Measurements from ENCODE around the gene SREBF1.

The SREBF1 gene

GRCh38 chr17:17836818-17837379 lies at the start of gene SREBF1:
TSS of gene SREBF1 (minus strand) at chr17:17836986. CDS start at chr17:17836817, 169 bp downstream.
- Histone ChIP-seq H3K4me3 (ENCODE audit: low read depth, low read length) (peak within 1 kb of the TSS; percentile 93), H3K9me3 (ENCODE audit: control insufficient read depth, insufficient read depth, low read depth, low read length) (no peaks in the 10 kb centered on the region), H3K9ac (ENCODE audit: low read length) (peak within 1 kb of the TSS; percentile 95), H3K27ac (ENCODE audit: low read depth, low read length) (peak within 1 kb of the TSS; percentile 94), H3K4me1 (ENCODE audit: control insufficient read depth, insufficient read depth, low read length) (peaks cover 52% of the 10 kb centered on the region), H3K27me3 (ENCODE audit: control insufficient read depth, insufficient read depth, low read length) (no peaks in the 10 kb centered on the region; the same call in 1 of the 2 replicates), H3K36me3 (ENCODE audit: control insufficient read depth, insufficient read depth, low read length) (no peaks in the 10 kb centered on the region; the same call in 1 of the 2 replicates)

GRCh38 chr17:17886226-17886625 lies 49.4 kb upstream of the SREBF1 start:
- Histone ChIP-seq H3K4me1 (ENCODE audit: control insufficient read depth, insufficient read depth, low read length) (peaks cover 43% of the 10 kb centered on the region), H3K36me3 (ENCODE audit: control insufficient read depth, insufficient read depth, low read length) (no peaks in the 10 kb centered on the region), H3K9ac (ENCODE audit: low read length) (no peak overlapping the region), H3K9me3 (ENCODE audit: control insufficient read depth, insufficient read depth, low read depth, low read length) (no peaks in the 10 kb centered on the region), H3K27me3 (ENCODE audit: control insufficient read depth, insufficient read depth, low read length) (no peaks in the 10 kb centered on the region), H3K27ac (ENCODE audit: low read depth, low read length) (no peak overlapping the region), H3K4me3 (ENCODE audit: low read depth, low read length) (no peak overlapping the region)

- Histone ChIP-seq H3K4me1 (ENCODE audit: control insufficient read depth, insufficient read depth, low read length) (peaks cover 41% of the 10 kb centered on the region), H3K4me3 (ENCODE audit: low read depth, low read length) (0 out of 2 replicates have a peak overlapping the region, but pooled peaks have one; percentile 6), H3K9ac (ENCODE audit: low read length) (no peak overlapping the region), H3K27ac (ENCODE audit: low read depth, low read length) (no peak overlapping the region), H3K36me3 (ENCODE audit: control insufficient read depth, insufficient read depth, low read length) (no peaks in the 10 kb centered on the region), H3K9me3 (ENCODE audit: control insufficient read depth, insufficient read depth, low read depth, low read length) (no peaks in the 10 kb centered on the region), H3K27me3 (ENCODE audit: control insufficient read depth, insufficient read depth, low read length) (no peaks in the 10 kb centered on the region)
These were observed 47.9 kb upstream of the SREBF1 start for GRCh38 chr17:17884391-17885357.

- Histone ChIP-seq H3K36me3 (ENCODE audit: control insufficient read depth, insufficient read depth, low read length) (no peaks in the 10 kb centered on the region), H3K27me3 (ENCODE audit: control insufficient read depth, insufficient read depth, low read length) (no peaks in the 10 kb centered on the region), H3K9ac (ENCODE audit: low read length) (no peak overlapping the region), H3K27ac (ENCODE audit: low read depth, low read length) (no peak overlapping the region), H3K9me3 (ENCODE audit: control insufficient read depth, insufficient read depth, low read depth, low read length) (no peaks in the 10 kb centered on the region), H3K4me3 (ENCODE audit: low read depth, low read length) (no peak overlapping the region), H3K4me1 (ENCODE audit: control insufficient read depth, insufficient read depth, low read length) (peaks cover 36% of the 10 kb centered on the region)
These were observed 47.0 kb upstream of the SREBF1 start for GRCh38 chr17:17883801-17884200.

DNA sequence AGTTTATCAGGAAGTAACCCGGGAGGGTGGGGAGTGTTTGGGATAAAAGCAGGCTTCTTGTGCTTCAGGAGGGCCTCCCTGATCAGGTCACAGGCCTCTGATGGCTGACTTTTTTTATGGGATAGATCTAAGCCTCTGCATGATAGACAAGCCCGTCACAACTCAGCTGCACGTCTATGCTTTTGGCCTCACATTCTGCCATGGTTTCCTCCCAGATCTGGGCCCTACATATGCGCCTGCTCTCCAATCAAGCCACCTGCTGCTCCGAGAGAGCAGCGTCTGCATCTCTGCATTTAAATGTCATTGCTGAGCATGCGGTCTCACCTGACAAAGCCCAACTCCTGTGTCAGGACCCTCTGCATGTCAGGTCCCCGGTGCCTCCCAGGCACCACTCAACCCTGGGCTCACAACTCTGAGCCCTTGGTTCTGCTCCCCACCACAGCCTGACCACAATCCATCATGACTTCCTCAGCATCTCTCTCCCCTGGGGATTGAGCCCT lies 45.3 kb upstream of the SREBF1 start:
- H3K36me3 ChIP-seq (ENCODE audit: control insufficient read depth, insufficient read depth, low read length) = no peaks in the 10 kb centered on the region
- no peak overlapping the region for H3K9ac ChIP-seq (ENCODE audit: low read length)
- no peak overlapping the region for H3K27ac ChIP-seq (ENCODE audit: low read depth, low read length)
- no peaks in the 10 kb centered on the region for H3K27me3 ChIP-seq (ENCODE audit: control insufficient read depth, insufficient read depth, low read length)
- H3K9me3 ChIP-seq (ENCODE audit: control insufficient read depth, insufficient read depth, low read depth, low read length) = no peaks in the 10 kb centered on the region
- H3K4me3 ChIP-seq (ENCODE audit: low read depth, low read length) = no peak overlapping the region
- H3K4me1 ChIP-seq (ENCODE audit: control insufficient read depth, insufficient read depth, low read length) = peaks cover 46% of the 10 kb centered on the region

DNA sequence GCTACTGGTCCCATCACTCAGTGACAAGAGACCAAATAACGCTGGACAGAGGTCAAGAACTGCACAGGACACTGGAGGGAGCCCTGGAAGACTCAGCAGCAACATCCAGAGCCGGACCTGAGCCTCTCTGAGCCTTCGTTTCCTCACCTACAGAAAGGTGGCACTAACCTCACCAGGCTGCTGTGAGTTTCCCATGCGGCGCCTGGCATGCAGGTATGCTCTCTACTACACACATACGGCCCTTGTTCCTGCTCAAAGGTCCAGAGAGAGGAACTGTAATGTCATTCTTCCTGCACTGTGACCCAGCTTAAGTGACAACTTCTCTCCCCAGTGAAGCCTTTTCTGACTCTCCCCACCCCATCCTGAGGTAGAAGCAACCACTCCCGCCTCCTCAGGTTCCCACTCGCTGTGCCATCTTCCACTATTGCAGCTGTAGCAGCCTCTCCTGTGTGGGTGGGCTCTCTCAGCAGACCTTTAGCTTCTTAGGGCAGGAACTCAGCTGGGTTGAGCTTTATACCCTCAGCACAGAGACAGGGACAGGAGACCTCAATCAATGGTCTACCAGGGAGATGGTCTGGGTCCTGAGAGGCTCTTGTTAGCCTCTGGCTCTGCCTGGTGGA lies 43.9 kb upstream of the SREBF1 start:
- H3K4me3 ChIP-seq (ENCODE audit: low read depth, low read length) = no peak overlapping the region
- H3K4me1 ChIP-seq (ENCODE audit: control insufficient read depth, insufficient read depth, low read length) = peaks cover 51% of the 10 kb centered on the region
- H3K27me3 ChIP-seq (ENCODE audit: control insufficient read depth, insufficient read depth, low read length) = no peaks in the 10 kb centered on the region
- no peak overlapping the region for H3K9ac ChIP-seq (ENCODE audit: low read length)
- H3K36me3 ChIP-seq (ENCODE audit: control insufficient read depth, insufficient read depth, low read length) = no peaks in the 10 kb centered on the region
- no peaks in the 10 kb centered on the region for H3K9me3 ChIP-seq (ENCODE audit: control insufficient read depth, insufficient read depth, low read depth, low read length)
- no peak overlapping the region for H3K27ac ChIP-seq (ENCODE audit: low read depth, low read length)

DNA sequence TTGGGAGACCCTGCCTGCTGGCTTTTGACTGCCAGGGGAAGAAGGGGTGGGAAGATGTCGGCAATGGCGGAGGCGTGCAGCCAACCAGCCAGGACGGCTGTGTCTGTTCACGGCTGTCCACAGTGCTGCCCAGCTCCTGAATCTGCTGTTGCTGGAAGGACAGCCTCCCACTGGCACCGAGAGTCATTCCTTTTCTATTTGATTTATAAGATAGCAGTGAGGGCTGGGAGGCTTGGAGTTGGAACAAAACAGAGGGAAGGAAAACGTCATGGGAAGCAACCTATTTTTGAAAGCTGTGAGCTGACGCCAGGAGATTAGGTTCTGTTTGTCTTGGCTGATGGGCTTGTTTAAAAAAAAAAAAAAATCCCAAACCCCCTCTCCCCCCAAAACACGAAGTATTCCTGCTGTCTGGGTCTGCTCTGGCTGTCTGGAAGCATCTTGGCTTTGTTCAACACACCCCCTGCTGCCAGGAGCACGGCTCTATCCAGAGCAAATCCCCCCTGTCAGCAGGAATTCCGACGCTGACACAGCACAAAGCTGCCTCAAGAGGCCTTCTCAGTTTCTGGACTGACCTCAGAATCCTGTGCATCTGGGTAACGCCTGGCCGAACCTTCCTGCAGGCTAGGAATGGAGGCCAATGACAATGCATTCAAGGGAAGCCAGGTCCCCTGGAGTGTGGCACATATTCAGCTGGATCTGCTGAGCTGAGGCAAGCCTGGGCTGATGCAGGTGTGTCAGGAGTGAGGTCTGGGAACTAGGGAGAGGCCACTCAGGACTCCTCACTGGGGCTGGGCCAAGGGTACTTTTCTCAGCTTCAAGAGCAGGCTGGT lies 41.0 kb upstream of the SREBF1 start:
- H3K4me3 ChIP-seq (ENCODE audit: low read depth, low read length) = no peak overlapping the region
- H3K4me1 ChIP-seq (ENCODE audit: control insufficient read depth, insufficient read depth, low read length) = peaks cover 33% of the 10 kb centered on the region
- no peak overlapping the region for H3K27ac ChIP-seq (ENCODE audit: low read depth, low read length)
- no peaks in the 10 kb centered on the region for H3K27me3 ChIP-seq (ENCODE audit: control insufficient read depth, insufficient read depth, low read length)
- no peaks in the 10 kb centered on the region for H3K36me3 ChIP-seq (ENCODE audit: control insufficient read depth, insufficient read depth, low read length)
- H3K9me3 ChIP-seq (ENCODE audit: control insufficient read depth, insufficient read depth, low read depth, low read length) = no peaks in the 10 kb centered on the region
- no peak overlapping the region for H3K9ac ChIP-seq (ENCODE audit: low read length)

- Histone ChIP-seq H3K4me1 (ENCODE audit: control insufficient read depth, insufficient read depth, low read length) (peaks cover 26% of the 10 kb centered on the region), H3K27ac (ENCODE audit: low read depth, low read length) (no peak overlapping the region), H3K27me3 (ENCODE audit: control insufficient read depth, insufficient read depth, low read length) (no peaks in the 10 kb centered on the region), H3K4me3 (ENCODE audit: low read depth, low read length) (no peak overlapping the region), H3K9me3 (ENCODE audit: control insufficient read depth, insufficient read depth, low read depth, low read length) (no peaks in the 10 kb centered on the region), H3K9ac (ENCODE audit: low read length) (no peak overlapping the region), H3K36me3 (ENCODE audit: control insufficient read depth, insufficient read depth, low read length) (no peaks in the 10 kb centered on the region)
These were observed 40.3 kb upstream of the SREBF1 start for GRCh38 chr17:17876959-17877528.

DNA sequence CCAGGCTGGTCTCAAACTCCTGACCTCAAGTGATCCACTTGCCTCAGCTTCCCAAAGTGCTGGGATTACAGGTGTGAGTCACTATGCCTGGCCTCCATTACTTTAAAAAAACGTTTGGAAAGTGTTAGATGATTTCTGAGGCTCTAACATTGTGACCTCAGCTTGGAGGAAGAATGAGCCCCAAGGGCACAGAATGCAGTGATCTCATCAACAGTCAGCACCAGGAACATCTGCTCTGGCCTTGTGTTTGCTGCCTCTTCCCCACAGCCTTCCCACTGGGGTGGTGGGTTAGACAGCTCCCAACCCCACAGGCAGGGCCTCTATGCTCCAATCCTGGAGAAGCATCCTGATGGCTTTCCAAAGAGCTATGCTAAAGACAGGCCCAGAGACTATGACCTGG lies 37.7 kb upstream of the SREBF1 start:
- Histone ChIP-seq H3K9ac (ENCODE audit: low read length) (no peak overlapping the region), H3K27ac (ENCODE audit: low read depth, low read length) (no peak overlapping the region), H3K36me3 (ENCODE audit: control insufficient read depth, insufficient read depth, low read length) (no peaks in the 10 kb centered on the region), H3K9me3 (ENCODE audit: control insufficient read depth, insufficient read depth, low read depth, low read length) (no peaks in the 10 kb centered on the region), H3K27me3 (ENCODE audit: control insufficient read depth, insufficient read depth, low read length) (no peaks in the 10 kb centered on the region), H3K4me1 (ENCODE audit: control insufficient read depth, insufficient read depth, low read length) (peaks cover 27% of the 10 kb centered on the region), H3K4me3 (ENCODE audit: low read depth, low read length) (no peak overlapping the region)

GRCh38 chr17:17873450-17873991 lies 36.7 kb upstream of the SREBF1 start:
- Histone ChIP-seq H3K36me3 (ENCODE audit: control insufficient read depth, insufficient read depth, low read length) (no peaks in the 10 kb centered on the region), H3K27ac (ENCODE audit: low read depth, low read length) (no peak overlapping the region), H3K4me1 (ENCODE audit: control insufficient read depth, insufficient read depth, low read length) (peaks cover 33% of the 10 kb centered on the region), H3K27me3 (ENCODE audit: control insufficient read depth, insufficient read depth, low read length) (no peaks in the 10 kb centered on the region), H3K4me3 (ENCODE audit: low read depth, low read length) (no peak overlapping the region), H3K9me3 (ENCODE audit: control insufficient read depth, insufficient read depth, low read depth, low read length) (no peaks in the 10 kb centered on the region), H3K9ac (ENCODE audit: low read length) (no peak overlapping the region)
